HepG2 (cell line): ENCODE results near the gene SLC25A22. TPM values are rescaled to one million over a fixed set of nuclear protein-coding genes. Genes with fewer than 3 reads are reported as not detected.

Experiments
- BCL6 ChIP-seq: IDR thresholded peaks from 2 replicates; pipeline ENCODE4 v1.6.1; 2016; ENCODE audit warnings: missing genetic modification reagents, missing compliant biosample characterization
- BHLHE40 ChIP-seq: IDR thresholded peaks from 2 replicates; pipeline ENCODE4 v1.6.1; 2011; ENCODE audit warnings: low read length, improper control_type of control experiment
- E2F5 ChIP-seq: sonication (generic); formaldehyde crosslinking; conservative IDR thresholded peaks from 2 replicates; pipeline ENCODE4 v1.4.0; 2020; ENCODE audit warnings: missing genetic modification reagents
- FOSL1 ChIP-seq: sonication (generic); formaldehyde crosslinking; IDR thresholded peaks from 2 replicates; pipeline ENCODE4 v1.9.0; 2021; ENCODE audit warnings: missing genetic modification reagents, borderline replicate concordance
- GFI1 ChIP-seq: sonication (generic); formaldehyde crosslinking; IDR thresholded peaks from 2 replicates; pipeline ENCODE4 v1.5.0; 2020; ENCODE audit warnings: missing genetic modification reagents, mild to moderate bottlenecking, borderline replicate concordance
- HES4 ChIP-seq: sonication (generic); formaldehyde crosslinking; IDR thresholded peaks from 2 replicates; pipeline ENCODE4 v1.9.0; 2021; ENCODE audit warnings: mild to moderate bottlenecking, missing genetic modification reagents, borderline replicate concordance
- HIVEP1 ChIP-seq: sonication (generic); formaldehyde crosslinking; IDR thresholded peaks from 2 replicates; pipeline ENCODE4 v1.4.0; 2020; ENCODE audit warnings: mild to moderate bottlenecking, missing genetic modification reagents
- HNRNPLL ChIP-seq: fragments of 200-400 bp; formaldehyde crosslinking; IDR thresholded peaks from 2 replicates; pipeline ENCODE4 v1.6.1; 2017; ENCODE audit warnings: mild to moderate bottlenecking, low read depth, low read length; ENCODE audit not compliant: poor library complexity, severe bottlenecking
- KAT2B ChIP-seq: fragments of 150-350 bp; IDR thresholded peaks from 2 replicates; pipeline ENCODE4 v1.6.1; 2014; ENCODE audit warnings: low read depth, low read length, borderline replicate concordance
- KDM3A ChIP-seq: IDR thresholded peaks from 2 replicates; pipeline ENCODE4 v1.6.1; 2018; ENCODE audit warnings: low read depth, missing compliant biosample characterization
- KLF6 ChIP-seq: IDR thresholded peaks from 2 replicates; pipeline ENCODE4 v1.8.0; 2016; ENCODE audit warnings: missing biosample characterization, missing genetic modification reagents
- LCORL ChIP-seq, 2 experiments: fragments of 450-650 bp in 1 of 2; sonication (generic) in 1 of 2; formaldehyde crosslinking in 1 of 2; IDR thresholded peaks; 2 replicates each; pipeline versions ENCODE4 v1.5.0 to v1.6.1; 2017 to 2020; ENCODE audit warnings: antibody characterized with exemption in 1 of 2, missing genetic modification reagents in 1 of 2
- NONO ChIP-seq, 2 experiments: fragments of 450-650 bp in 1 of 2; sonication (generic) in 1 of 2; formaldehyde crosslinking in 1 of 2; IDR thresholded peaks in 1 of 2; conservative IDR thresholded peaks in 1 of 2; 2 replicates each; pipeline versions ENCODE4 v1.6.1 to v1.8.0; 2017 to 2022; ENCODE audit warnings: mild to moderate bottlenecking in 1 of 2, missing genetic modification reagents in 1 of 2, moderate library complexity in 1 of 2
- PRMT3 ChIP-seq: sonication (generic); formaldehyde crosslinking; IDR thresholded peaks from 2 replicates; pipeline ENCODE4 v1.8.1; 2022; ENCODE audit warnings: low read depth, mild to moderate bottlenecking, moderate library complexity, missing genetic modification reagents, borderline replicate concordance
- XBP1 ChIP-seq: sonication (generic); formaldehyde crosslinking; IDR thresholded peaks from 2 replicates; pipeline ENCODE4 v1.5.0; 2020; ENCODE audit warnings: missing genetic modification reagents
- ZBTB25 ChIP-seq: IDR thresholded peaks from 2 replicates; pipeline ENCODE4 v1.6.1; 2018; ENCODE audit warnings: missing genetic modification reagents
- ZNF10 ChIP-seq: sonication (generic); formaldehyde crosslinking; IDR thresholded peaks from 2 replicates; pipeline ENCODE4 v1.4.0; 2020; ENCODE audit warnings: mild to moderate bottlenecking, low read depth, missing genetic modification reagents, borderline replicate concordance
- ZNF282 ChIP-seq: fragments of 450-650 bp; IDR thresholded peaks from 2 replicates; pipeline ENCODE4 v1.6.1; 2018; ENCODE audit not compliant: partially characterized antibody
- ZNF296 ChIP-seq: sonication (generic); formaldehyde crosslinking; conservative IDR thresholded peaks from 2 replicates; pipeline ENCODE4 v1.5.0; 2020; ENCODE audit warnings: mild to moderate bottlenecking, missing genetic modification reagents
- ZNF317 ChIP-seq: sonication (generic); formaldehyde crosslinking; IDR thresholded peaks from 2 replicates; pipeline ENCODE4 v1.5.0; 2020; ENCODE audit warnings: mild to moderate bottlenecking, missing genetic modification reagents
- ZNF33A ChIP-seq: sonication (generic); formaldehyde crosslinking; IDR thresholded peaks from 2 replicates; pipeline ENCODE4 v1.5.1; 2020; ENCODE audit warnings: missing genetic modification reagents, mild to moderate bottlenecking, moderate library complexity, borderline replicate concordance
- ZNF546 ChIP-seq: sonication (generic); formaldehyde crosslinking; conservative IDR thresholded peaks from 2 replicates; pipeline ENCODE4 v1.8.1; 2023; ENCODE audit warnings: mild to moderate bottlenecking, missing genetic modification reagents
- polyA plus RNA-seq, 8 experiments: library from polyadenylated mRNA; depleted of rRNA in 3 of 8; stranded (reverse) in 7 of 8; unstranded in 1 of 8; fragments of >200 nt; fragmentation: Illumina TruSeq in 4 of 8; extraction: Trizol in 4 of 8; gene quantifications; 2 replicates each; pipeline versions ENCODE4 v1.2.1 to v1.2.3, GENCODE V29; 2011 to 2016; ENCODE audit warnings: low read depth in 4 of 8, missing spikeins in 1 of 8, mixed read lengths in 1 of 8; ENCODE audit not compliant: insufficient read depth in 1 of 8
- total RNA-seq, 5 experiments: library from RNA; depleted of rRNA; stranded (reverse); fragments of >200 nt; fragmentation: Illumina TruSeq; extraction: Trizol; gene quantifications; 2 replicates each; pipeline ENCODE4 v1.2.3, GENCODE V29; 2016; ENCODE audit warnings: low read depth in 1 of 5
- TF ChIP-seq, protein P1 (sequence below): sonication (generic); formaldehyde crosslinking; IDR thresholded peaks from 2 replicates; pipeline ENCODE4; 2020; ENCODE audit warnings: missing genetic modification reagents, mild to moderate bottlenecking, borderline replicate concordance
- TF ChIP-seq, protein P2 (sequence below): sonication (generic); formaldehyde crosslinking; IDR thresholded peaks from 2 replicates; pipeline ENCODE4 v1.5.0; 2020; ENCODE audit warnings: missing genetic modification reagents

Gene SLC25A22
- total and polyA plus RNA-seq, 2 of the 13 experiments (the other 11 are each of a cell fraction or from before 2014, with no cell fraction given): 12.4 to 19.2 TPM

- TF ChIP-seq HIVEP1 (CRISPR knock-in tag) (peak; percentile 90), BHLHE40 (no peak), ZNF282 (no peak), HES4 (CRISPR knock-in tag) (peak; percentile 55; the same call in 1 of the 2 replicates), ZNF10 (CRISPR knock-in tag) (no peak), BCL6 (CRISPR knock-in tag) (peak; percentile 62), KAT2B (no peak), FOSL1 (CRISPR knock-in tag) (no peak), ZNF317 (CRISPR knock-in tag) (peak; percentile 21; the same call in 1 of the 2 replicates), PRMT3 (CRISPR knock-in tag) (no peak; the same call in 1 of the 2 replicates), KDM3A (0 out of 2 replicates have a peak, but pooled peaks have one; percentile 36), XBP1 (CRISPR knock-in tag) (no peak), LCORL (IDR thresholded peaks at IDR 0.05) (no peak), LCORL (CRISPR knock-in tag; IDR thresholded peaks at IDR 0.05) (peak; percentile 88), ZBTB25 (CRISPR knock-in tag) (0 out of 2 replicates have a peak, but pooled peaks have one; percentile 18), GFI1 (CRISPR knock-in tag) (no peak), HNRNPLL (peak; percentile 83), KLF6 (CRISPR knock-in tag) (no peak; the same call in 1 of the 2 replicates), ZNF33A (CRISPR knock-in tag) (no peak), ZNF546 (CRISPR knock-in tag) (no peak), E2F5 (CRISPR knock-in tag) (peak; percentile 18; the same call in 1 of the 2 replicates), ZNF296 (CRISPR knock-in tag) (peak; percentile 83), NONO (IDR thresholded peaks at IDR 0.05) (no peak), NONO (CRISPR knock-in tag; conservative IDR thresholded peaks at IDR 0.05) (peak; percentile 70; the same call in 1 of the 2 replicates)
- TF ChIP-seq, protein P1, sequence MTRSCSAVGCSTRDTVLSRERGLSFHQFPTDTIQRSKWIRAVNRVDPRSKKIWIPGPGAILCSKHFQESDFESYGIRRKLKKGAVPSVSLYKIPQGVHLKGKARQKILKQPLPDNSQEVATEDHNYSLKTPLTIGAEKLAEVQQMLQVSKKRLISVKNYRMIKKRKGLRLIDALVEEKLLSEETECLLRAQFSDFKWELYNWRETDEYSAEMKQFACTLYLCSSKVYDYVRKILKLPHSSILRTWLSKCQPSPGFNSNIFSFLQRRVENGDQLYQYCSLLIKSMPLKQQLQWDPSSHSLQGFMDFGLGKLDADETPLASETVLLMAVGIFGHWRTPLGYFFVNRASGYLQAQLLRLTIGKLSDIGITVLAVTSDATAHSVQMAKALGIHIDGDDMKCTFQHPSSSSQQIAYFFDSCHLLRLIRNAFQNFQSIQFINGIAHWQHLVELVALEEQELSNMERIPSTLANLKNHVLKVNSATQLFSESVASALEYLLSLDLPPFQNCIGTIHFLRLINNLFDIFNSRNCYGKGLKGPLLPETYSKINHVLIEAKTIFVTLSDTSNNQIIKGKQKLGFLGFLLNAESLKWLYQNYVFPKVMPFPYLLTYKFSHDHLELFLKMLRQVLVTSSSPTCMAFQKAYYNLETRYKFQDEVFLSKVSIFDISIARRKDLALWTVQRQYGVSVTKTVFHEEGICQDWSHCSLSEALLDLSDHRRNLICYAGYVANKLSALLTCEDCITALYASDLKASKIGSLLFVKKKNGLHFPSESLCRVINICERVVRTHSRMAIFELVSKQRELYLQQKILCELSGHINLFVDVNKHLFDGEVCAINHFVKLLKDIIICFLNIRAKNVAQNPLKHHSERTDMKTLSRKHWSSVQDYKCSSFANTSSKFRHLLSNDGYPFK (CRISPR knock-in tag): 0 out of 2 replicates have a peak, but pooled peaks have one; percentile 51
- TF ChIP-seq, protein P2, sequence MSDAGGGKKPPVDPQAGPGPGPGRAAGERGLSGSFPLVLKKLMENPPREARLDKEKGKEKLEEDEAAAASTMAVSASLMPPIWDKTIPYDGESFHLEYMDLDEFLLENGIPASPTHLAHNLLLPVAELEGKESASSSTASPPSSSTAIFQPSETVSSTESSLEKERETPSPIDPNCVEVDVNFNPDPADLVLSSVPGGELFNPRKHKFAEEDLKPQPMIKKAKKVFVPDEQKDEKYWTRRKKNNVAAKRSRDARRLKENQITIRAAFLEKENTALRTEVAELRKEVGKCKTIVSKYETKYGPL (CRISPR knock-in tag): no peak
Observed at GRCh38 chr11:827146-827896, 29.2 kb upstream of the SLC25A22 start (continued).
